ENCODE results near the gene RNF146.
A peak's percentile ranks its signal among the peaks of the same experiment; 100 is the strongest.

The RNF146 gene

GRCh38 chr6:127247114-127248096 lies 19.3 kb upstream of the RNF146 start:
- TF ChIP-seq ZFX (IDR thresholded peaks at IDR 0.05) (no peak), CTCF (conservative IDR thresholded peaks at IDR 0.05) (no peak)
- no peak overlapping the region for H3K27ac ChIP-seq

- TF ChIP-seq ZFX (IDR thresholded peaks at IDR 0.05) (no peak), CTCF (conservative IDR thresholded peaks at IDR 0.05) (no peak)
- no peak overlapping the region for H3K27ac ChIP-seq
These were observed 17.0 kb upstream of the RNF146 start for GRCh38 chr6:127249621-127250020.

- TF ChIP-seq CTCF (conservative IDR thresholded peaks at IDR 0.05) (no peak), ZFX (IDR thresholded peaks at IDR 0.05) (no peak)
- H3K27ac ChIP-seq, result no peak overlapping the region
These were observed 11.4 kb upstream of the RNF146 start for GRCh38 chr6:127255286-127255685.

GRCh38 chr6:127262896-127263295 lies 3.8 kb upstream of the RNF146 start:
- no peak overlapping the region for H3K27ac ChIP-seq
- no peak for TF ChIP-seq ZFX (IDR thresholded peaks at IDR 0.05)
- TF ChIP-seq CTCF (conservative IDR thresholded peaks at IDR 0.05), result no peak

GRCh38 chr6:127263481-127263880 lies 3.2 kb upstream of the RNF146 start:
- TF ChIP-seq ZFX (IDR thresholded peaks at IDR 0.05) (no peak), CTCF (conservative IDR thresholded peaks at IDR 0.05) (no peak)
- H3K27ac ChIP-seq, result no peak overlapping the region

- TF ChIP-seq CTCF (conservative IDR thresholded peaks at IDR 0.05) (no peak), ZFX (IDR thresholded peaks at IDR 0.05) (peak; percentile 83)
- H3K27ac ChIP-seq, result peak overlapping the region; percentile 96
These were observed 405 bp downstream of the RNF146 start for GRCh38 chr6:127266892-127267645.

Data from C4-2B (cell line).